Neutrophil (primary cell): Measurements from ENCODE around the gene FPR1.

Experiments
- H3K27ac ChIP-seq: fragments of 200-600 bp; sonication (generic); 2 replicates; pipeline ENCODE4 v1.5.1; 2016; ENCODE audit warnings: mild to moderate bottlenecking, moderate library complexity
- H3K27me3 ChIP-seq: fragments of 200-600 bp; sonication (generic); 2 replicates; pipeline ENCODE4 v1.6.0; 2016; ENCODE audit warnings: mild to moderate bottlenecking
- H3K36me3 ChIP-seq: fragments of 200-600 bp; sonication (generic); 2 replicates; pipeline ENCODE4 v1.5.1; 2017
- H3K4me1 ChIP-seq, 2 experiments: fragments of 200-600 bp in 1 of 2; sonication (generic) in 1 of 2; 1 replicate in 1 of 2; 2 replicates in 1 of 2; pipeline versions ENCODE4 v1.5.1 to v1.6.1; 2013 to 2016; ENCODE audit warnings: low read depth in 1 of 2, low read length in 1 of 2, mild to moderate bottlenecking in 1 of 2, moderate library complexity in 1 of 2; ENCODE audit not compliant: control insufficient read depth in 1 of 2, insufficient read depth in 1 of 2
- H3K4me3 ChIP-seq, 2 experiments: fragments of 200-600 bp in 1 of 2; sonication (generic) in 1 of 2; 1 replicate in 1 of 2; 2 replicates in 1 of 2; pipeline ENCODE4 v1.5.1; 2013 to 2016; ENCODE audit warnings: low read depth in 1 of 2, low read length in 1 of 2, mild to moderate bottlenecking in 1 of 2, moderate library complexity in 1 of 2
- H3K9me3 ChIP-seq: fragments of 200-600 bp; sonication (generic); 2 replicates; pipeline ENCODE4 v1.5.1; 2016
- TF ChIP-seq, protein P1 (sequence below): fragments of 200-600 bp; sonication (generic); IDR thresholded peaks from 2 replicates; pipeline ENCODE4 v1.5.1; 2016; ENCODE audit warnings: antibody characterized with exemption

FPR1 gene

DNA sequence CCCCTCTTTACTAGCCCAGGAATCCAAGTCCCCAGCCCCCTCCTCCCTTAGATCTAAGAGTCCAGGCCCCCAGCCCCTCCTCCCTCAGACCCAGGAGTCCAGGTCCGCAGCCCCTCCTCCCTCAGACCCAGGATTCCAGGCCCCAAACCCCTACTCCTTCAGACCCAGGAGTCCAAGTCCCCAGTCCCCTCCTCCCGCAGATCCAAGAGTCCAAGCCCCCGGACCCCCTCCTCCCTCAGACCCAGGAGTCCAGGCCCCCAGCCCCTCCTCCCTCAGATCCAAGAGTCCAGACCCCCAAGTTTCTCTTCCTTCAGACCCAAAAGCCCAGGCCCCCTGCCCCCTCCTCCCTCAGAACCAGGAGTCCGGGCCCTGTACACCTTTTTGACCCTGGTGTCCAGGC lies 47.1 kb downstream of the FPR1 start:
- peaks cover 36 to 46% of the 10 kb centered on the region in 2 experiments for H3K4me1 ChIP-seq
- no peaks in the 10 kb centered on the region for H3K9me3 ChIP-seq
- H3K27me3 ChIP-seq, result peaks cover 38% of the 10 kb centered on the region
- peaks cover 30% of the 10 kb centered on the region for H3K36me3 ChIP-seq
- H3K27ac ChIP-seq, result peak overlapping the region; percentile 88
- TF ChIP-seq, protein P1, sequence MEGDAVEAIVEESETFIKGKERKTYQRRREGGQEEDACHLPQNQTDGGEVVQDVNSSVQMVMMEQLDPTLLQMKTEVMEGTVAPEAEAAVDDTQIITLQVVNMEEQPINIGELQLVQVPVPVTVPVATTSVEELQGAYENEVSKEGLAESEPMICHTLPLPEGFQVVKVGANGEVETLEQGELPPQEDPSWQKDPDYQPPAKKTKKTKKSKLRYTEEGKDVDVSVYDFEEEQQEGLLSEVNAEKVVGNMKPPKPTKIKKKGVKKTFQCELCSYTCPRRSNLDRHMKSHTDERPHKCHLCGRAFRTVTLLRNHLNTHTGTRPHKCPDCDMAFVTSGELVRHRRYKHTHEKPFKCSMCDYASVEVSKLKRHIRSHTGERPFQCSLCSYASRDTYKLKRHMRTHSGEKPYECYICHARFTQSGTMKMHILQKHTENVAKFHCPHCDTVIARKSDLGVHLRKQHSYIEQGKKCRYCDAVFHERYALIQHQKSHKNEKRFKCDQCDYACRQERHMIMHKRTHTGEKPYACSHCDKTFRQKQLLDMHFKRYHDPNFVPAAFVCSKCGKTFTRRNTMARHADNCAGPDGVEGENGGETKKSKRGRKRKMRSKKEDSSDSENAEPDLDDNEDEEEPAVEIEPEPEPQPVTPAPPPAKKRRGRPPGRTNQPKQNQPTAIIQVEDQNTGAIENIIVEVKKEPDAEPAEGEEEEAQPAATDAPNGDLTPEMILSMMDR, result no peak
- H3K4me3 ChIP-seq, result peak overlapping the region; percentile 72 to 98

DNA sequence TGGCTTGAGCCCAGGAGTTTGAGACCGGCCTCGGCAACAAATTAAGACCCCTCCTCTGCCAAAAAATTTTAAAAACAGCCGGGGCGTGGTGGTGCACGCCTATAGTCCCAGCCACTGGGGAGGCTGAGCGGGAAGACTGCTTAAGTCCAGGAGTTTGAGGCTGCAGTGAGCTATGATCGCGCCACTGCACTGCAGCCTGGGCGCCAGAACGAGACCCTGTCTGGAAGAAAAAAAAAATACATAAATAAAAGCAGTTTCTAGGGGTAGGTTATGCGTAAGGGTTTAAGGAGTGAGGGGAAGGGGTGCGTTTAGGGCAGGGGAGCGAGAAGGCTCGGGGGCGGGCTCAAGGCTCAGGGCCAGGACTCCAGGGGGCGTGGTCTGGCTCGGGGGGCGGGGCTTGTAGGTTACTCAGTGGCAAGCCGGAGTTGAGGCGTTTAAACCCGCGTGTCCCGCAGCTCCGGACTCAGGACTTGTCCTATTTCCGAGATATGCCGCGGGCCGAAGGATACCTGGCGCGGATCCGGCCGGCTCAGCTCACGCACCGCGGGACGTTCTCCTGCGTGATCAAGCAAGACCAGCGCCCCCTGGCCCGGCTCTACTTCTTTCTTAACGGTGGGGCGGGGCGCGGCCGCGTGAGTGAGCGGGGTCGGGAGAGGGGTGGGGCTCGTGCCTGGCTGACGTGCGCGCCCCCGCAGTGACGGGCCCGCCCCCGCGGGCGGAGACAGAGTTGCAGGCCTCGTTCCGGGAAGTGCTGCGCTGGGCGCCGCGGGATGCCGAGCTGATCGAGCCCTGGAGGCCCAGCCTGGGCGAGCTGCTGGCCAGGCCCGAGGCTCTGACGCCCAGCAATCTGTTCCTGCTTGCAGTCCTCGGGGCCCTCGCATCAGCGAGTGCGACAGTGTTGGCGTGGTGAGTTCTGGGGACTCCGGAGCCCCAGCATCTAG lies 47.8 kb downstream of the FPR1 start:
- TF ChIP-seq, protein P1, result peak; percentile 54
- Histone ChIP-seq H3K4me1 (peaks cover 36 to 46% of the 10 kb centered on the region in 2 experiments), H3K36me3 (peaks cover 30% of the 10 kb centered on the region), H3K4me3 (peak overlapping the region; percentile 72 to 98), H3K9me3 (no peaks in the 10 kb centered on the region), H3K27ac (peak overlapping the region; percentile 88), H3K27me3 (peaks cover 40% of the 10 kb centered on the region)

DNA sequence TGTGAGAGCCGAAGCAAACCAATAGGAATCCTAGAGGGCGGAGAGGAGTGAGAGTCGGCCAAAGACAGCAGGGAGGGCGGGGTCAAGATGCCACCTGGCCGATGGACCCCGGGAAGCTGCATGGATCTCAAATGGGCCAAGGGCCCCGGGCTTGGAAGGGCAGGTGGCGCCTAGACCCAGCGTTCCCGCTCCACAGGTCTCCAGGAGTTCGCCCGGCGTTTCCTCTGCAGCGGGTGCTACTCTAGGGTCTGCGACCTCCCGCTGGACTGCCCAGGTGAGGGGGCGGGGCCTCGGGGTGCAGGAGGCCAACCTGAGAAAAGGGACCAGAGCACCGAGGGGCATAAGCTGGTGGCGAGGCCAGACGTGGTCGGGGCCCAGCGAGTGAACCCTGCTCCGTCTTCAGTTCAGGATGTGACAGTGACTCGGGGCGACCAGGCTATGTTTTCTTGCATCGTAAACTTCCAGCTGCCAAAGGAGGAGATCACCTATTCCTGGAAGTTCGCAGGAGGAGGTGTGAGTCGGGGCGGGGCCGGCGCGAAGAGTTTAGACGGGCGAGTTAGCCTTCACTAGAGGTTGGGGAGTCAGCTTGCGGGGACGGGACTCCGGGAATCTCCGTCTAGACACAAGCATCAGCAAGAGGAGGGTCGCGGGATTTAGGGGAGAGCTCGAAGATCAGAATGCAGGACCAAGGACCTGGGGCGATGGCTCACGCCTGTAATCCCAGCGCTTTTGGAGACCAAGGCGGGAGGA lies 48.7 kb downstream of the FPR1 start:
- Histone ChIP-seq H3K9me3 (no peaks in the 10 kb centered on the region), H3K4me1 (peaks cover 36 to 46% of the 10 kb centered on the region in 2 experiments), H3K27ac (peak overlapping the region; percentile 88), H3K4me3 (peak overlapping the region; percentile 72 to 98), H3K27me3 (peaks cover 43% of the 10 kb centered on the region), H3K36me3 (peaks cover 30% of the 10 kb centered on the region)
- TF ChIP-seq, protein P1, result no peak

DNA sequence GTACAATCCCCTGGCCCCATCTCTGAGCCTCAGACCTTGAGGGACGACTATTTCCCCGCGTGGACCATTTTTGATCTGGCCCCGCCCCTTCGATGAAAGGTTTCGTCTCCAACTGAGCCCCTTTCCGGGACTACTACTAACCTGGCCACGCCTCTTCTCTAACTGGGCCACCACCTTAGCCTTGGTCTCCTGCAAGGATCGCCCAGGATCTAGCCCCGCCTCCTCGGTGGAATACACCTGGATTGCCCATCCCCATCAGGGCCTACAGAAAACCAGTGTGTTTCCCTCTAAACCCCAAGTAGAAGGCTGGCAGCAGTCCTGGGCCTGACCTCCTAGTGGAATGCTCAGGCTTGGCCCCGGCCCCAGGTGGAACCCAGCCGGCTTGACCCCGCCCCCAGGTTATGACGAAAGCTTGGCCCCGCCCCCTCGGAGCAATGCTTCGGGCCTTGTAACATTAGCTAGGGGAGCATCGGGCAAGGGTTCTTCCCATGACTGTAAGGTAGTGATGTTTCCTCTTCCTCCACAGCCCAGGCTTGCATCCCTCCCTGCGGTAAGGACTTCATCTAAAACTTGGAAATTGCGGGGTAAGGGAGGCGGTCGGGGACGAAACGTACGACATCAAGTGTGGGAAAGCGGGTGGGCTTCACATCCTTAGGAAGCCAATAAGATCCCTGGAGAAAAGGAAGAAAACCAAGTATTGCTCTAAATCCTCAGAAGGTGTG lies 49.4 kb downstream of the FPR1 start:
- H3K27ac ChIP-seq, result peak overlapping the region; percentile 88
- peak overlapping the region; percentile 72 to 98 for H3K4me3 ChIP-seq
- peaks cover 23% of the 10 kb centered on the region for H3K36me3 ChIP-seq
- peaks cover 36 to 46% of the 10 kb centered on the region in 2 experiments for H3K4me1 ChIP-seq
- H3K9me3 ChIP-seq, result no peaks in the 10 kb centered on the region
- TF ChIP-seq, protein P1, result no peak
- H3K27me3 ChIP-seq, result peaks cover 46% of the 10 kb centered on the region

DNA sequence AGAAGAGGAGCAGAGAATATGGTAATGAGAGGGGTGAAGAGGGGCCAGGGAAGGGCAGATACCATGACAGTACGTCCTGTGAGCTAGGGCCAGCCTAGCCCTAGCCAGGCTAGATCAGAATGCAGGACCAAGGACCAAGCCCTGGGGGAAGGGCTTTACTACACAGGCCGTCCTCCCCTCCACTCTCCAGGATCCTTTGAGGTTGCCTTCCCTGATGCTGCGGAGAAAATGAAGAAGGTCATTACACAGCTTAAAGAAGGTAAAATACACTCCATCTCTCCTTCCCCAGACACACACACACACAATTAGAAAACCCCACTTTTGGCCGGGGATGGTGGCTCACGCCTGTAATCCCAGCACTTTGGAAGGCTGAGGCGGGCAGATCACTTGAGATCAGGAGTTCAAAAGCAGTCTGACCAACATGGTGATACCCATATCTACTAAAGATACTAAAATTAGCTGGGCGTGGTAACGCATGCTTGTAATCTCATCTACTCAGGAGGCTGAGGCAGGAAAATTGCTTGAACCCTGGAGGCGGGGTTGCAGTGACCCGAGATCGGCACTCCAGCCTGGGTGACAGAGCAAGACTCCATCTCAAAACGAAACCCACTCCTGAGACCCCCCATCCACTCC lies 50.1 kb downstream of the FPR1 start:
- Histone ChIP-seq H3K4me1 (peaks cover 36 to 46% of the 10 kb centered on the region in 2 experiments), H3K27ac (peak overlapping the region; percentile 88), H3K4me3 (peak overlapping the region in 1 of 2 experiments; percentile 72), H3K27me3 (peaks cover 46% of the 10 kb centered on the region), H3K9me3 (no peaks in the 10 kb centered on the region), H3K36me3 (peaks cover 16% of the 10 kb centered on the region)
- TF ChIP-seq, protein P1, result no peak
